ENCODE measurements around the gene TTC9B.
A peak's percentile ranks its signal among the peaks of the same experiment; 100 is the strongest.
"Not testable (repeated sequence)": the region's sequence is repeated elsewhere in the genome, so short reads cannot be mapped to it uniquely, and the experiment has no call there.

TTC9B gene

DNA sequence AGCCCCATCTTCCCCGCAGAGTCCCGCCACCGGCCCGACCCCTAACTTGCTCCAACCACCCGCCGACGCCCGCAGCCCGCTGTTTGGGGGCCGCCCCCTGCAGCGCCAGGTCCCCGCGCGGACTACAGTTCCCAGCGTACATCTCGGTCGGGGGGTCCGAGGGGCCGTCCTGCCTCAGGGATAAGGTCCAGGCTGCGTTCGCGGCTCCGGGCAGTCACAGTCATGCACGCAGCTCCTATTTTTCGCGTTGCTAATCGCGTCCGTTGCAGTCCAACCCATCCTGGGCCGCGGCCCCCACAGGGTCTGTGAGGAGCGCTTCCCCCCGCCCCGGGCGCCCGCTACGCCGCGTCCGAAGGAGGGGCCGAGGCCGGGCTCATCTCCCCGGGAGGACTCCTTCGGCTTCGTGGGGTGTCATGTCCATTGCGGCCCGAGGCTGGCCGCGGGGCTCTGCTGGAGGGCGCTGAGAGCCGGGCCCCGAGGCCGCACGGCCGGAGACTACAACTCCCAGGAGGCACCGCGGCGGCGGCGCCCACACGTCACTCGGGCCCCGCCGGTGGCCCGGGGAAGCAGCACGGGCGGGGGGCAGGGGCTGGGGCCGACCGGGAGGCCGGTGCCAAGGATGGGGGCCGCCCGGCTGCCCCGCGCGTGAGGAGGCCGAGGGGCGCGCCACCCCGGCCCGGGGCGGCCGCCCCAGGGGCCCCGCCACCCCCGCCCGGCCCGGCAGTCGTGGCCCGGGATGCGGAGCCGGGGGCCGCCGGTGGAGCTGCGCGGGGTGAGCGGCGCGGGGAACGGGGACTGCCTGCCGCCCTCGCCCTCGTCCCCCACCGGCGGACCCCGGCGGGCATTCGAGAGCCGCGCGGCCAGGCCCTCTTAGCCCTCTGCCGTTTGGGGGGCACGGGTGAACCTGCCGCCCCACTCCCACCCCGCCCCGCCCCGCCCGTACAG lies 27.0 kb downstream of the TTC9B start, which contains the start of gene MAP3K10:
Gene MAP3K10 (plus strand): TSS at position 536 of the 945 bp plus-strand sequence. CDS start 606 bp downstream, outside the sequence.
- Mint-ChIP-seq H3K9me3 (no peaks in the 10 kb centered on the region), H3K4me1 (peaks cover 33% of the 10 kb centered on the region), H3K27me3 (no peaks in the 10 kb centered on the region), H3K4me3 (peak within 1 kb of the TSS; percentile 86), H3K27ac (ENCODE audit: low read depth) (peak within 1 kb of the TSS; percentile 84), H3K36me3 (ENCODE audit: insufficient read depth) (peaks cover 3% of the 10 kb centered on the region)
- peak; percentile 85 for ATAC-seq (replicated peaks; ENCODE audit: extremely low read depth, poor library complexity, severe bottlenecking)
- DNase-seq (ENCODE audit: low spot score in 2 of 2) = peak; percentile 57 to 58

DNA sequence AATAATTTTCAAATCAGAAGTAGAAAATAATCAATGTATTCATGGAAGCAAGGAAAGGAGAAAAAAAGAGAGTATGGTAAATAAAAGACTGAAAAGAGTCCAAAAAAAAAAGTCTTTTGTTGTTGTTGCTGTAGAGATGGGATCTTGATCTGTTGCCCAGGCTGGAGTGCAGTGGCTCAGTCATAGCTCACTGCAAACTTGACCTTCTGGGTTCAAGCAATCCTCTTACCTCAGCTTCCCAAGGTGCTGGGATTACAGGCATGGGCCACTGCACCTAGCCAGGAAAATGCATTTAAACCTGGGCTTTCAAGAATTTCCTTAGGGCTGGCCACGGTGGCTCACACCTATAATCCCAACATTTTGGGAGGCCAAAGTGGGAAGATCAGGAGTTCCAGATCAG lies 33.9 kb downstream of the TTC9B start:
- H3K36me3 Mint-ChIP-seq (ENCODE audit: insufficient read depth) = no peaks in the 10 kb centered on the region
- H3K4me1 Mint-ChIP-seq = no peaks in the 10 kb centered on the region
- H3K4me3 Mint-ChIP-seq = no peak overlapping the region
- H3K27me3 Mint-ChIP-seq = peaks cover 10% of the 10 kb centered on the region
- no peak overlapping the region for H3K27ac Mint-ChIP-seq (ENCODE audit: low read depth)
- no peaks in the 10 kb centered on the region for H3K9me3 Mint-ChIP-seq
- DNase-seq (ENCODE audit: low spot score in 2 of 2) = no peak
- ATAC-seq (replicated peaks; ENCODE audit: extremely low read depth, poor library complexity, severe bottlenecking) = no peak

DNA sequence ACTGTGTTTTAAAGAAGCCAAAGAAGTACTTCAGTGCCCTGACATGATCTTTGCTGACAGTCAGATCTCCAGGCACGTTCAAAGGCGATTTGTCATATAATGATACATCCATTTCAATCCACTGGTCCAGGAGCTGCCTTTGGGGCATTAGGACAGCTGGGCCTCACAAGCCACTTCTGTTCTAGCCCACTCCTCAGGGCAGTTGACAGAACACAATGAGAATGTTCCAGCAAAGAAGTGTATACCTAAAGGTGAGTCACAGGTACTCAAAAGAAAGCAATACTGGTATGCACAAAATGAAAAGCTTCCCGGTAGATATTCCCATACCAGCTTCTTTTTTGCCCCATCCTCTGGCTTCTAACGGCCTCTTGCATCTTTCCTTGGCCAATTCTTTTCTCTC lies 39.4 kb downstream of the TTC9B start:
- ATAC-seq (replicated peaks; ENCODE audit: extremely low read depth, poor library complexity, severe bottlenecking) (no peak), DNase-seq (ENCODE audit: low spot score in 2 of 2) (no peak)
- Mint-ChIP-seq H3K36me3 (ENCODE audit: insufficient read depth) (no peaks in the 10 kb centered on the region), H3K9me3 (no peaks in the 10 kb centered on the region), H3K27ac (ENCODE audit: low read depth) (no peak overlapping the region), H3K27me3 (peaks cover 18% of the 10 kb centered on the region), H3K4me1 (no peaks in the 10 kb centered on the region), H3K4me3 (no peak overlapping the region)

DNA sequence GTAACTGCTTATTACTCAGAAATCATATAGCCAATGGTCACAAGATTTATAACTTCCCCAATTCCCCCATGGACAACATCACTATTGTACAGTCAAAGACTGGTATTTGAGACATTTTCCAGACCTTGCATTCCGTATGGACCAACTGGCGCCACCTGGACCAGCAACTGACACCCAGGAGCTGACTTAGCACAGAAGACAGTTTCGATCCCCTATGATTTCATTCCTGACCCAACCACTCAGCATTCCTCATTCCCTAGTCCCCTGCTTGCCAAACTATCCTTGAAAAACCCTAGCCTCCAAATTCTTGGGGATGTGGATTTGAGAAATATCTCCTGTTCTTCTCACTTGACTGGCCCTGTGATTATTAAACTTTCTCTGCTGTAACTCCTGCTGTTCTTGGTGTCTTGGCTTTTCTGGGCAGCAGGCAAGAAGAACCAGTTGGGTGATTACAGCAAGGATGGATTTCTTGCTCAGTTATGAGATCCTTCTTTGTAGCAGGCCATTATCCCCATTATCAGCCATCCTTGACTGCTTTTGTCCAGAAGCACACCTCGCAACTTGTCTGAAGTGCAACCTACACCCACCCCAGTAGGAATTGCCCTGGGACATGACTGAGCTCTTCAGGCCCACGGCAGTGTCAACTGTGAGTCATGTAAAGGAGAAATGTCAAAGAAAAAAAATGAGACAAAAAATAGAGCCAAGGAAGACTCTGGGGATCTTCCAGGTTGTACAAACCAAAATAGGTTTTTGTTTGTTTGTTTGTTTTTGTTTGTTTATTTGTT lies 40.7 kb downstream of the TTC9B start:
- no peak overlapping the region for H3K27ac Mint-ChIP-seq (ENCODE audit: low read depth)

DNA sequence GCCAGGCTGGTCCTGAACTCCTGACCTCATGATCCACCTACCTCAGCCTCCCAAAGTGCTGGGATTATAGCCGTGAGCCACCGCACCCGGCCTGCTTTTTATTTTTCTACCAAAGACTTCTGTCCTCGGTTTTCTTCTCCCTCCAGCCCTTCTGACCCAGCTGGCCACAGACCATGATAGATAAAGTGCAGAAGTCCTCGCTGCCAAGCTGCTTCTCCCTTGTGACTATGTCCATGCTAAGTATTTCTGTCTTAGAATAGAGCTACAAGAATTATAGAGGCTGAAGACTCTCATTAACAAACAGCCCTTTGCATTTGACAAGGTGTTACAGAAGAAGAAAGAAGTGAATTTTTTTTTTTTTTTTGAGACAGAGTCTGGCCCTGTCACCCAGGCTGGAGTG lies 42.4 kb downstream of the TTC9B start:
- DNase-seq (ENCODE audit: low spot score in 2 of 2) = no peak
- H3K27me3 Mint-ChIP-seq = peaks cover 18% of the 10 kb centered on the region
- no peak overlapping the region for H3K27ac Mint-ChIP-seq (ENCODE audit: low read depth)
- no peak overlapping the region for H3K4me3 Mint-ChIP-seq
- H3K36me3 Mint-ChIP-seq (ENCODE audit: insufficient read depth) = no peaks in the 10 kb centered on the region
- ATAC-seq (replicated peaks; ENCODE audit: extremely low read depth, poor library complexity, severe bottlenecking) = no peak
- no peaks in the 10 kb centered on the region for H3K9me3 Mint-ChIP-seq
- no peaks in the 10 kb centered on the region for H3K4me1 Mint-ChIP-seq

More for the DNA sequence above, 40.7 kb downstream of the TTC9B start:
- DNase-seq (ENCODE audit: low spot score in 2 of 2) = no peak
- Mint-ChIP-seq H3K4me3 (no peak overlapping the region), H3K36me3 (ENCODE audit: insufficient read depth) (no peaks in the 10 kb centered on the region), H3K4me1 (no peaks in the 10 kb centered on the region), H3K9me3 (no peaks in the 10 kb centered on the region), H3K27me3 (peaks cover 18% of the 10 kb centered on the region)
- ATAC-seq (replicated peaks; ENCODE audit: extremely low read depth, poor library complexity, severe bottlenecking) = no peak

DNA sequence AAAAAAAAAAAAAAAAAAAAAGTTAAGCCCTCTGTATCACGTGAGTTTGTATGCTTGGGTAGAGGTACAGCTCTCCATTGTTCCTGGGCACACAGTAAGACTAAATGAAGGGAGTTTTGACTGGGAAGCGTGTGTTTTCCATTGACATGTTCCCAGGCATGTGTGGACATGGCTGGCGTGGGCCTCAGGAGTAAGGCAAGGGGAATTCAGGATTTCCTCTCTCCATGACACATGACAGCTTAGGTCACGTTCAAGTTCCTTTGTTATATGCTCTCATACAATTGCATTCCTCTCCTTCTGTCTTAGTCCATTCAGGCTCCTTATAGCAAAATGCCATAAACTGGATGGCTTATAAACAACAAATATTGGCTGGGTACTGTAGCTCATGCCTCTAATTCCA lies 44.1 kb downstream of the TTC9B start:
- H3K9me3 Mint-ChIP-seq = no peaks in the 10 kb centered on the region
- H3K4me1 Mint-ChIP-seq = no peaks in the 10 kb centered on the region
- DNase-seq (ENCODE audit: low spot score in 2 of 2) (no peak), ATAC-seq (replicated peaks; ENCODE audit: extremely low read depth, poor library complexity, severe bottlenecking) (no peak)
- peaks cover 6% of the 10 kb centered on the region for H3K27me3 Mint-ChIP-seq
- H3K36me3 Mint-ChIP-seq (ENCODE audit: insufficient read depth) = no peaks in the 10 kb centered on the region
- H3K4me3 Mint-ChIP-seq = no peak overlapping the region
- no peak overlapping the region for H3K27ac Mint-ChIP-seq (ENCODE audit: low read depth)

DNA sequence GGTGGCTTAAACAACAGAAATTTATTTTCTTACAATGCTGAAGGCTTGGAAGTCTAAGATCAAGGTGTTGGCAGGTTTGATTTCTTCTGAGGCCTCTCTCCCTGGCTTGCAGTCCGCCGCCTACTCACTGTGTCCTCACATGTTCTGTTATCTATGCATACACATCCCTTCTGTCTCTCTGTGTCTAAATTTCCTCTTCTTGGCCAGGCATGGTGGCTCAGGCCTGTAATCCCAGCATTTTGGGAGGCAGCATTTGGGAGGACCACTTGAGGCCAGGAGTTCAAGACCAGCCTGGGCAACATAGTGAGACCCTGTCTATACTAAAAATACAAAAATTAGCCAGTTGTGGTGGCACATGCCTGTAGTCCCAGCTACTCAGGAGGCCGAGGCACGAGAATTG lies 46.9 kb downstream of the TTC9B start:
- not testable (repeated sequence) for H3K9me3 Mint-ChIP-seq; H3K27me3 Mint-ChIP-seq; H3K36me3 Mint-ChIP-seq (ENCODE audit: insufficient read depth); DNase-seq (ENCODE audit: low spot score in 2 of 2); H3K27ac Mint-ChIP-seq (ENCODE audit: low read depth); H3K4me3 Mint-ChIP-seq; H3K4me1 Mint-ChIP-seq; ATAC-seq (replicated peaks; ENCODE audit: extremely low read depth, poor library complexity, severe bottlenecking)

DNA sequence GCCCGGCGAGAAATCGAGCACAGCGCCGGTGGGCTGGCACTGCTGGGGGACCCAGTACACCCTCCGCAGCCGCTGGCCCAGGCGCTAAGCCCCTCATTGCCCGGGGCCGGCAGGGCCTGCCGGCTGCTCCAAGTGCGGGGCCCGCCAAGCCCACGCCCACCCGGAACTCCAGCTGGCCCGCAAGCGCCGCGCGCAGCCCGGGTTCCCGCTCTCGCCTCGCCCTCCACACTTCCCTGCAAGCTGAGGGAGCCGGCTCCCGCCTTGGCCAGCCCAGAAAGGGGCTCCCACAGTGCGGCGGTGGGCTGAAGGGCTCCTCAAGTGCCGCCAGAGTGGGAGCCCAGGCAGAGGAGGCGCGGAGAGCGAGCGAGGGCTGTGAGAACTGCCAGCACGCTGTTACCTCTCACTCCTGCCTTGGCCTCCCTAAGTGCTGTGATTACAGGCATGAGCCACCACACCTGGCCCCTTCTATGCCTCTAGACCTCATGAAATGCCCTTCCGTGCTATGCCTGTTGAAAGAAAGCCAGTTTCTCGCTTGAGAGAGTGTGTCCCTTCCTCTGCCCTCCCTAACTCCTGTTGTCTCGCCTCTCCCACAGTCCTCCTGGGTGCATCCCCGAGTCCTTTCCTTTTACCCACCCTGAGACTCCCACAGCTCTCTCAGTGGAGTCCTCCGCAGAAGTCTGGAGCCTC lies 47.7 kb downstream of the TTC9B start:
- ATAC-seq (replicated peaks; ENCODE audit: extremely low read depth, poor library complexity, severe bottlenecking); H3K9me3 Mint-ChIP-seq; H3K4me3 Mint-ChIP-seq; DNase-seq (ENCODE audit: low spot score in 2 of 2); H3K27ac Mint-ChIP-seq (ENCODE audit: low read depth); H3K4me1 Mint-ChIP-seq; H3K36me3 Mint-ChIP-seq (ENCODE audit: insufficient read depth); H3K27me3 Mint-ChIP-seq: not testable (repeated sequence)

DNA sequence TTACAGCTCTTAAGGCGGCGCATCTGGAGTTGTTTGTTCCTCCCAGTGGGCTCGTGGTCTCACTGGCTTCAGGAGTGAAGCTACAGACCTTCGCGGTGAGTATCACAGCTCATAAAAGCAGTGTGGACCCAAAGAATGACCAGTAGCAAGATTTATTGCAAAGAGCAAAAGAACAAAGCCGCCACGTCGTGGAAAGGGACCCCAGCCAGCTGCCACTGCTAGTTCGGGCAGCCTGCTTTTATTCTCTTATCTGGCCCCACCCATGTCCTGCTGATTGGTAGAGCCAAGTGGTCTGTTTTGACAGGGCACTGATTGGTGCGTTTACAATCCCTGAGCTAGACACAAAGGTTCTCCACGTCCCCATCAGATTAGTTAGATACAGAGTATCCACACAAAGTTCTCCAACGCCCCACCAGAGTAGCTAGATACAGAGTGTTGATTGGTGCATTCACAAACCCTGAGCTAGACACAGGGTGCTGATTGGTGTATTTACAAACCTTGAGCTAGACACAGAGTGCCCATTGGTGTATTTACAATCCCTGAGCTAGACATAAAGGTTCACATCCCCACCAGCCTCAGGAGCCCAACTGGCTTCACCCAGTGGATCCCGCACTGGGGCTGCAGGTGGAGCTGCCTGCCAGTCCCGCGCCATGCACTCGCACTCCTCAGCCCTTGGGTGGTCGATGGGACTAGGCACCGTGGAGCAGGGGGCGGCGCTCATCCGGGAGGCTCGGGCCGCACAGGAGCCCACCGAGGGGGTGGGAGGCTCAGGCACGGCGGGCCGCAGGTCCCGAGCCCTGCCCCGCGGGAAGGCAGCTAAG lies 48.5 kb downstream of the TTC9B start:
- not testable (repeated sequence) for H3K36me3 Mint-ChIP-seq (ENCODE audit: insufficient read depth); H3K27me3 Mint-ChIP-seq; DNase-seq (ENCODE audit: low spot score in 2 of 2); H3K4me1 Mint-ChIP-seq; H3K9me3 Mint-ChIP-seq; H3K27ac Mint-ChIP-seq (ENCODE audit: low read depth); ATAC-seq (replicated peaks; ENCODE audit: extremely low read depth, poor library complexity, severe bottlenecking); H3K4me3 Mint-ChIP-seq

Data from central memory CD8-positive, alpha-beta T cell (primary cell).